Tibial artery (tissue), 4 donors: ENCODE measurements around the gene CTSC.

Experiments
- DNase-seq, 2 donors: peaks; one replicate each; pipeline ENCODE4 v3.0.0-alpha.2; 2019
- H3K27ac ChIP-seq, 2 donors: fragments of 200-600 bp; sonication (generic) in 1 of 2; 1 replicate in 1 of 2; 2 replicates in 1 of 2; pipeline ENCODE4 v1.5.1; 2018 to 2019; ENCODE audit warnings: mild to moderate bottlenecking in 1 of 2
- H3K27me3 ChIP-seq, 2 donors: fragments of 200-600 bp; sonication (generic) in 1 of 2; one replicate each; pipeline versions ENCODE4 v1.5.1 to v1.6.0; 2016 to 2019
- H3K36me3 ChIP-seq, 3 donors: fragments of 200-600 bp; sonication (generic) in 2 of 3; one replicate each; pipeline ENCODE4 v1.5.1; 2016 to 2019; ENCODE audit warnings: mild to moderate bottlenecking in 2 of 3
- H3K4me1 ChIP-seq, 4 donors: fragments of 200-600 bp; sonication (generic) in 2 of 4; 1 replicate in 3 of 4; 2 replicates in 1 of 4; pipeline ENCODE4 v1.5.1; 2016 to 2019
- H3K4me3 ChIP-seq, 2 donors: fragments of 200-600 bp; sonication (generic) in 1 of 2; 1 replicate in 1 of 2; 2 replicates in 1 of 2; pipeline ENCODE4 v1.5.1; 2018 to 2019; ENCODE audit warnings: mild to moderate bottlenecking in 2 of 2
- H3K9me3 ChIP-seq, 3 donors: fragments of 200-600 bp; sonication (generic) in 1 of 3; one replicate each; pipeline ENCODE4 v1.5.1; 2016 to 2019
- intact Hi-C: fragments of 100-400 bp; cut with DNase I; formaldehyde crosslinking; loops from one replicate; pipeline ENCODE4 v1.15.0; 2023; ENCODE audit warnings: low total_unique reads
- TF ChIP-seq, protein P1 (sequence below), 2 experiments: fragments of 200-600 bp in 1 of 2; fragments of 450-650 bp in 1 of 2; IDR thresholded peaks; one replicate each; pipeline ENCODE4 v1.5.1; 2017 to 2019; ENCODE audit warnings: antibody characterized with exemption in 2 of 2, mild to moderate bottlenecking in 1 of 2, moderate library complexity in 1 of 2

CTSC gene

DNA sequence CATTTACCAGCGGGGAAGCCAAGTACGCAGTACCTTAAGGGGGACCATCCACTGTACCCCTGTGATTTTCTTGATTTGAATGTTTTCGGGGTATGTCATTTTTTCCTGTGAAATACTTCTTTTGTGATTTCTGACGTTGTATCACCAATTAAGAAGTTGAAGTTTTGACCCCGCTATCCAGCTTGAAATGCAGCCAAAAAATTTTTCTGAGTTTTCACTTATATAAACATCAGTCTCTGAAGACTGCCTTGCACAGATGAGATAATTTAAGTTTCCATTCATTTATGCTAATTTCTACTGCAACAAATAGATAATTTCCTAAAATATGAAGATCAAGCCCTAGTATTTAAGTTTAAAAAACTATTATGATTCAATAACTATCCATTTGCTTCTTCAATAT lies 20.0 kb downstream of the CTSC start:
- intact Hi-C loops = no loop called here
- Histone ChIP-seq H3K27me3 (no peaks in the 10 kb centered on the region), H3K4me1 (peaks cover 0 to 41% (median 6%) of the 10 kb centered on the region in 4 donors), H3K36me3 (no peaks in the 10 kb centered on the region), H3K4me3 (no peak overlapping the region), H3K27ac (no peak overlapping the region), H3K9me3 (no peaks in the 10 kb centered on the region)
- no peak for DNase-seq
- TF ChIP-seq, protein P1, sequence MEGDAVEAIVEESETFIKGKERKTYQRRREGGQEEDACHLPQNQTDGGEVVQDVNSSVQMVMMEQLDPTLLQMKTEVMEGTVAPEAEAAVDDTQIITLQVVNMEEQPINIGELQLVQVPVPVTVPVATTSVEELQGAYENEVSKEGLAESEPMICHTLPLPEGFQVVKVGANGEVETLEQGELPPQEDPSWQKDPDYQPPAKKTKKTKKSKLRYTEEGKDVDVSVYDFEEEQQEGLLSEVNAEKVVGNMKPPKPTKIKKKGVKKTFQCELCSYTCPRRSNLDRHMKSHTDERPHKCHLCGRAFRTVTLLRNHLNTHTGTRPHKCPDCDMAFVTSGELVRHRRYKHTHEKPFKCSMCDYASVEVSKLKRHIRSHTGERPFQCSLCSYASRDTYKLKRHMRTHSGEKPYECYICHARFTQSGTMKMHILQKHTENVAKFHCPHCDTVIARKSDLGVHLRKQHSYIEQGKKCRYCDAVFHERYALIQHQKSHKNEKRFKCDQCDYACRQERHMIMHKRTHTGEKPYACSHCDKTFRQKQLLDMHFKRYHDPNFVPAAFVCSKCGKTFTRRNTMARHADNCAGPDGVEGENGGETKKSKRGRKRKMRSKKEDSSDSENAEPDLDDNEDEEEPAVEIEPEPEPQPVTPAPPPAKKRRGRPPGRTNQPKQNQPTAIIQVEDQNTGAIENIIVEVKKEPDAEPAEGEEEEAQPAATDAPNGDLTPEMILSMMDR (IDR thresholded peaks at IDR 0.05) = no peak

DNA sequence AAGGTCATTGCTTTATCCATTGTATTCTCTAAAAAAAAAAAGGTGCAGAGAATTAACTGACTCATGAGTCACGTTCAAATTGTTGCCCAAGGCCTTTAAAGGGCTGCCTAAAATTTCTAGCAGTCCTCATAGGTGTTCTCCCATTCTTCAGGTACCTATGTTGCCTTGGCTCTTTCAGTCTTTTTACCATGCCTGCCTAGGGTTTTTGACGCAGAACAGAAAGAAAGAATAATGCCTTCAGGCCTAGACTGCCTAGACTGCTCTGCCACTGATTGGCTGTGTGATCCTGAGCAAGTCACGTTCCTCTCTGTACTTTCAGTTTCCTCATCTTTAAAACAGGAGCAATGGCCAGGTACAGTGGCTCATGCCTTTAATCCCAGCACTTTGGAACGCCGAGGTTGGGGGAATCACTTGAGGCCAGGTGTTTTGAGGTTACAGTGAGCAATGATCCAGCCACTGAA lies 21.5 kb downstream of the CTSC start:
- intact Hi-C loops = no loop called here
- Histone ChIP-seq H3K4me1 (peaks cover 0 to 51% (median 7%) of the 10 kb centered on the region in 4 donors), H3K36me3 (no peaks in the 10 kb centered on the region), H3K27ac (no peak overlapping the region), H3K27me3 (no peaks in the 10 kb centered on the region), H3K9me3 (no peaks in the 10 kb centered on the region), H3K4me3 (no peak overlapping the region)
- TF ChIP-seq, protein P1 (IDR thresholded peaks at IDR 0.05) = no peak
- no peak for DNase-seq

DNA sequence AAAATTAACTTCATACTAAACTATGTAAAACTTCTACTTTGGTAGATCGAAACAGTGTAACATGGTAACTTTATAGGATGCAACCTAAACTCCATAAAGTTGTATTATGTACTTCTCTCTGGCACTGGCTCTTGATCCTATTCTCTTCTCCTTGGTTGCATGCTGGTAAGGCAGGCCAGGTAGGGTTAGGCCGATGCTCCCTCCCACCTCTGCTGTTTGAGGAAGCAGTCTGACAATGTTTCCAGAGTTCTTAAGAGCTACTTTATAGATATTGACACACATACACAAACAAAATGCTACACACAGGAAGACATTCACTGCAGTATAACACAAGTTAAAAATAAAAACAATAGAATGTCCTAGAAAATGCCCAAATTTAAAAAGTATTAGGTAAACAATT lies 22.5 kb downstream of the CTSC start:
- intact Hi-C loops = no loop called here
- H3K27ac ChIP-seq = no peak overlapping the region
- TF ChIP-seq, protein P1 (IDR thresholded peaks at IDR 0.05) = no peak
- DNase-seq = no peak
- no peaks in the 10 kb centered on the region for H3K9me3 ChIP-seq
- no peaks in the 10 kb centered on the region for H3K27me3 ChIP-seq
- H3K4me1 ChIP-seq = peaks cover 0 to 51% (median 6%) of the 10 kb centered on the region in 4 donors
- H3K4me3 ChIP-seq = no peak overlapping the region
- H3K36me3 ChIP-seq = no peaks in the 10 kb centered on the region

DNA sequence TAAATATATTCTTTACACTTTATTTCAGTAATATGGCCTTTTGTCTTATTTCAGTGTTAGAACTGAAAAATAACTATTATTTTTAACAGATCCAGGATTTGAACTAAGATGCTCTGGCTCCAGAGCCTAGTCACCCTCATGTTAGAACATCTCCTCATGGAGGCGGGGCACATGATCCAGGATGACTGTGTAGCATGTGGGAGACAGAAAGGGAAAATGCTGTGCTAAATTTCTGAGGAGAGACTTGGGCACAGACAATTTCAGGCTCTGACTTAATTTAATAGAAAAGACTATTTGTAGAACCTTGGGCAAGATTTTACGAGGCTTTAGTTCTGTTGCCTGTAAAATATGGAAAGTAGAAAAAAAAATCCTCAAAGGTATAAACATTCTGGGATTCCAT lies 24.1 kb downstream of the CTSC start:
- no peak overlapping the region for H3K4me3 ChIP-seq
- no peaks in the 10 kb centered on the region for H3K27me3 ChIP-seq
- H3K9me3 ChIP-seq = no peaks in the 10 kb centered on the region
- no peak for DNase-seq
- intact Hi-C loops = no loop called here
- TF ChIP-seq, protein P1 (IDR thresholded peaks at IDR 0.05) = no peak
- no peaks in the 10 kb centered on the region for H3K36me3 ChIP-seq
- H3K4me1 ChIP-seq = peaks cover 0 to 43% (median 5%) of the 10 kb centered on the region in 4 donors
- H3K27ac ChIP-seq = no peak overlapping the region

DNA sequence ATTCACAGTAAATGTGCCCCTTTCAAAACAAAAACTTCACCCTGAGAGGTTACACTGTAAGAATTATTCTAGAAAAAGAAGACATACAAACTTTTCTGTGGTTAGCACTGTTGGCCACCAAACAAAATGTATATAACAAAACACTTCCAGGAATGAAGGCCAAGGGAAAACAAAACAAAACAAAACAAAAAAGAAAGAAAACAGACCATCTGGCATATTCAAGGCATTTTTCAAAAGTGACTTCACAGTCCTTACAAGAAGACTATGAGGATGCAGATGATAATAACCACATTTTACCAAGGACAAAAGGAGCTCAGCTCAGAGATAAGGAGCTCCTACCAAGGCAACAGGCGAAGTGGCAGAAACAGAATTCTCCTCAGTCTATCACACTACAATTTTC lies 24.9 kb downstream of the CTSC start:
- Histone ChIP-seq H3K4me1 (peaks cover 0 to 35% (median 3%) of the 10 kb centered on the region in 4 donors), H3K36me3 (no peaks in the 10 kb centered on the region), H3K27me3 (no peaks in the 10 kb centered on the region), H3K4me3 (no peak overlapping the region), H3K27ac (no peak overlapping the region), H3K9me3 (no peaks in the 10 kb centered on the region)
- intact Hi-C loops = no loop called here
- TF ChIP-seq, protein P1 (IDR thresholded peaks at IDR 0.05) = no peak
- no peak for DNase-seq

DNA sequence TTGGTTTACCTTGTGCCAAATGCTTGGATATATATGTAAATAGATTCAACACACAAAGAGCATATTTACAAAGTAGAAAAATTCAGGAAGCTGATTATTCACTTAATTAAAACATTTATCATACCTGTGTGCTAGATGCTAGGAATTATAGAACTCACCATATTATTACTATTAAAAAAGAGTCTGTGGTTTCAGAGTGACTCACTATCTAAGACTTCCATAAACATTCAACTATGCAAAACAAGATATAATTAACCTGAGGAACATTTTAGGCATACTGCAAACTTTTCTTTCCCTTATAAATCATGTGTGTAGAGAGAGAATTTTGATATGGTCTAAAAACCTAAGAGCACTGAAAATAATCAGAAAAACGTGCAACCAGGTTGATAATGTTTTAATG lies 27.3 kb downstream of the CTSC start:
- Histone ChIP-seq H3K9me3 (no peaks in the 10 kb centered on the region), H3K27ac (no peak overlapping the region), H3K4me3 (no peak overlapping the region), H3K27me3 (no peaks in the 10 kb centered on the region), H3K4me1 (peaks cover 0 to 30% (median 2%) of the 10 kb centered on the region in 4 donors), H3K36me3 (no peaks in the 10 kb centered on the region)
- DNase-seq = no peak
- TF ChIP-seq, protein P1 (IDR thresholded peaks at IDR 0.05) = no peak
- intact Hi-C loops = no loop called here
